CD4-positive, alpha-beta T cell treated with Interleukin-6 for 4 hours (primary cell): ENCODE results near the gene CTNNA3.

ENCODE experiments used
- DNase-seq: peaks from one replicate; pipeline ENCODE4 v3.0.0-alpha.2; 2020; ENCODE audit warnings: mixed read lengths

CTNNA3 gene

DNA sequence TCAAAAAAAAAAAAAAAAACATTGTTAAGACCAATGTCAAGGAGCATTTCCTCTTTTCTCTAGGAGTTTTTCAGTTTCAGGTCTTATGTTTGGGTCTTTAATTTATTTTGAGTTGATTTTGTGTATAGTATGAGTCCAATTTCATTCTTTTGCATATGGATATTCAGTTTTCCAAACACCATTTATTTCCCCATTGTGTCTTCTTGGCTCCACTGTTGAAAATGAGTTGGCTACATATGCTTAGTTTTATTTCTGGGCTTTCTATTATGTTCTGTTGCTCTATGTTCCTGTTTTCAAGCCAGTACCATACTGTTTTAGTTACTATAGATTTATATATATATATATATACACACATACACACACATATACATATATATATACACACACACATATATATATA, 1506.7 kb downstream of the CTNNA3 start:
- no peak for DNase-seq

DNA sequence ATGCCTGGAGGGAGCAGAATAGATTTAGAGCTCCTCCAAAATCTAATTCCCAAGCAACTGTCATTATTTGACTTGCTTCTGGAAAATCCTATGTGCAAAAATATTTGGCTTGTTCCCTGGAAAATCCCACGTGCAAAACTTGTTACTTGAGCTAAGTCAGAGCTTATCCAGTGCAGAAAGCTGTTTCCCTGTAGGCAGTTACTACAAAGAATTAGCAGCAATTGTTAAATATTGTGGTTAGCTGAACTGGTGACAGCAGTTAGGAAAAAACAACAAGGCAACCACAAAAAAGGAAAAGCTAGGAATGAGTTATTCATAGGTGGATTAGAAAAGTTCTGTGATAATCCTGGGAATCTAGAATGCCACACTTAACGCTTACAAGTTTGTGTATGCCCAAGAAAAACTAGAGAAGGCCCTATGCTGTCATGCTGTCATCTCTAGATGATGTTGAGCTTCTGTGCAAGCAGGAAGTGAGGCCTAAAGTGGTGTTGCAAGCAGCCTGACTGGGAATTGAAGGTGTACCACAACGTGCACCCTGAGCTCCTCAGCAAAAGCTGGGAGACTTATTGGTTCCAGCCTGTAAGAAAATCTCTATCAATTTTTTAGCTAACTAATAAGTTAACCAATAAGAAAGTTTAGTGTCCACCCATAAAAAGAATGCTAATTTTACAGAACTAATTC, 1508.8 kb downstream of the CTNNA3 start:
- no peak for DNase-seq

DNA sequence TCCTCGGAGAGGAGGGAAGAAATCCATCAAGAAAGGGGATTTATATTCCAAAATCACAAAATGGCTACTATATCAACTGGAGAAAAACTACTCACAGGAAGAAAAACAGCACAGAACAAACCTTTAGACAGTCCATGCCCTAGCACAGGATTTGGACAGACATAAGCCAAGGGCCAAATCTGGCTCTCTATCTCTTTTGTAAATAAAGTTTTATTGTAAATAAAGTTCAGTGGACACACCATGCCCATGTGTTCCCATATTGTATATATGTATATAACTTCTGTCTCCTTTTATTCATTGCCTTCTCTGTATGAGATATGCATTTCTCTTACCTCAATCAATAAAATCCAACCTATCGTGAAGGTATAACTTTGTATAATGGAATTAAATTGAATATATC, 1513.0 kb downstream of the CTNNA3 start:
- no peak for DNase-seq

DNA sequence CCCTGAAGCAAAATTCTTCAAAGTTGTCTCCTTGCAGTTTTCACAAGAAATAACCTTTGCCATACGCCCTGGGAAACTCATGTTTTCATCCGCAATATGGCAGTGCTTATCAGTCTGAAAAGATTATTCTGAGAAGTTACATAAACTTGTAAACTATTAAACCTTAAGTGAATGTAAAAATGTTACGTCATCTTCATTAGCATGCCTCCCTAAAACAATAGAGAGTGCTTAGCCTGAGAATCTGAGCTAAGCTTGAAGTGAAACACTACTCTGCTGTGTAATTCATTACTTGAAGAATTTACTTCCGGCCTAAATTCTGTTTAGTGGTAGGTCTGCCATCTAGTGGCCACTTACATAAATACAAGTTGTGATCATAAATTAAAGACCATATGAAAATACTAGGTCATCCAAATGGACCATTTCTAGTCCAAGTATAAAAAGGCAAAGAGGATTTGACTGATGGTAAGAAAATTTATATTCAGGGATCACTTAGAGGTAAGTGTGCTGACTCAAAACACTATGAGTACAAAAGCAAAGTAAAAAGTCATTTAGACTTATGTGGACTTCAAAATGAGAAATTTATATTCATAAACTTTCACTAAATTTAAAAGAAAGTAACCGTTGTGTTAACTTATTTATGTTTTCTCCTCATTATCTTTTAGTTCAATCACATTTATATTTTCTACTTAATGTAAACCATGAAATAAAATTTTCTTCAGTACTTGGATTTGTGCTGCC, 1515.2 kb downstream of the CTNNA3 start:
- DNase-seq: no peak

DNA sequence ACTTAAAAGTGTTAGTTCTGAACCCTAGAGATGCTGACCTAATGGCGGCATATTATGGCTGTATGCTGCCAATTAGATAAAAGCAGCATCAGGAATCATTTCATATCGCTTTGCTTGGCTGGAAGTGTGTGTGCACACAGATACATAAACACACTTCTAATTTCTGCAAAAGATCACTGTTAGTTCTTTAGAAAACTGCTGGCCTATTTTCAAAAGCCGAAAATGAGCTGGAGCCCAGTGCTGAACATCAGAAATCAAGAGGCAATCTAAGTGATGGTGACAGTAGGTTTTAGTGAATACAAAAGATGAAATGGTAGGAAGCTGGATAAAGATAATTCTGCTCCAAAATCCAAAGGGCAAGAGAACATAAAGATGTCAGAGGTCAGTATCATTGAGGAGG, 1516.0 kb downstream of the CTNNA3 start:
- DNase-seq: no peak

DNA sequence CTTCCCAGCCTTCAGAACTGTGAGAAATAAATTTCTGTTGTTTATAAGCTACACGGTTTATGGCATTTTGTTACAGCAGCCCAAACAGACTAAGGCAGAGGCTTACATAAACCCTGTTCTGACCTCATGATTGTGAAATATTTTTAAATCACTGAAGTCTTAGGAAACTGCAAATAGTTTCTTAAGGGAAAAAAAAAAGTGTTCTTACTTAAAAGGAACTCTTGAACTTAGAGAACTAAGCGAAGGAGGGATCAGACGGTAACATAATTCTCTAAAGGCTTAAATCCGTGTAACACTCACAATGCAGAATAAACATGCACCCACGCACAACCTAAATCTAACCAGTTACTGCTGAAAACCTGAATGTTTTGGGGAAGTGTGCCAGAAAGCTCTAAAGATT, 1519.2 kb downstream of the CTNNA3 start:
- DNase-seq: no peak

DNA sequence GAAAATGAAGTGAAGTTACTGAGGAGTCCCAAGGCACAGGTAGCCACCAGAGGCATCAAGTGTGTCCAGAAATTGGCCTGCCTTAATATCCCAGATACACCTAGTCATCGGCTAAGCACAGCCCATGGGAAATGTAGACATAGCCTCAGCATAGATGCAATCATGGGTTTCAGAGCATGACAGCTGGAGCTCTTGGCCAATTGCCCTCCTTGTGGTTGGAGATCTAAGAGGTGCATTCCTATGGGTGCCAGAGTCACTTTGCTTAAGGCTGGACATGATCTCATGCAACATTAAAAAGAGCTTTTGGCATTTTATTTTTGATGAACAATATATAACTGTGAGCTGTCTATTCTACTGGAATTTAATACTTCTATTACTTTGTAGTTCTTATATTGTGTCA, 1528.2 kb downstream of the CTNNA3 start:
- DNase-seq: no peak

DNA sequence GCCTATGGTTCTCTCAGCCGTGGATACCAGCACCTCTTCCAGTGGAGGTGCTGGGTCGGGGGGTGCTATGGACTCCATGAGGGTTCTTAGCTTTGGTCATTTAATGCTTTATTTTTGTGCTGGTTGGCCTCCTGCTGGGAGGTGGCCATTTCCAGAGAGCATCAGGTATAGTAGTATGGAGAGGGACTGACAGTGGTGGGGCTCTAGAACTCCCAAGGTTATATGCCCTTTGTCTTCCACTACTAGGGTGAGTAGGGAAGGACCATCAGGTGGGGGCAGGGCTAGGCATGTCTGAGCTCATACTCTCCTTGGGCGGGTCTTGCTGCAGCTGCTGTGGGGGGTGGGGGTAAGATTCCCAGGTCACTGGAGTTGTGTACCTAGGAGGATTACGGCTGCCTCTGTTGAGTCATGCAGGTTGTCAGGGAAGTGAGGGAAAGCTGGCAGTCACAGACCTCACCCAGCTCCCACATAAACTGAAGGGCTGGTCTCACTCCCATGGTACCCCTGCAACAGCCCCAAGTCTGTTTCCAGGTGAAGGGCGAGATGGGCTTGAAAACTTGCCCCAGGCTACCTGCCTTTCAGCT, 1533.3 kb downstream of the CTNNA3 start:
- no peak for DNase-seq

DNA sequence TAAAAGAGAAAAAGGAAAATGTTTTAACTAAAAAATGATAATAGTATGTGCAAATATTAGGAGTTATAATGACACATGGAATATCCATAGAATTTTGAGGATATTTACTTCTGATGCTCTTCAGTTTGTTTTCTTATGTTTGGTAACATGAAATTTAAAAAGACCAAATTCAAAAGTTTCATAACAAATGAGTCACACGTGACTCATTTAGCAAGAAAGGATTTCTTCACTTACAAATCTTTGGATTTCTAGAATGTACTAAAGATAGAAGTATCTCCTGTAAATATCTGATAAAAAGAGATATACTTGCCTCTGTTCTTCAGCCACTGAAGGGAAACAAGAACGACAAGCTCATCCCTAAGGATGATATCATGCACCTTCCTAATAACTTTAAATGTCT, 1544.6 kb downstream of the CTNNA3 start:
- no peak for DNase-seq

DNA sequence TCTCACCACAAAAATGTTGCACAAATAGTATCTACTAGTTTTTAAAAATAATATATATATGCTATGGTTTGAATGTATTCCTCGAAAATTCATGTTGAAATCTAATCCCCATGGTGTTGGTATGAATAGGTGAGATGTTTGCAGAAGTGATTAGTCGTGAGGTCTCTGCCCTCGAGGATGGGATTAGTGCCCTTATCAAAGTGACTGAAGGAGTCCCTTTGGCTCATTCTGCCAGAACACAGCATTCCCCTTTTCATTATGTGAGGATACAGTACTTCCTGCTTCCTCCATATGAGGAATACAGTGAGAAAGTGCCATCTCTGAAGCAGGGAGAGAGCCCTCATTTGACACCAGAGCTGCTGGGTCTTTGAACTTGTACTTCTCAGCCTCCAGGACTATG, 1547.7 kb downstream of the CTNNA3 start:
- DNase-seq: no peak

DNA sequence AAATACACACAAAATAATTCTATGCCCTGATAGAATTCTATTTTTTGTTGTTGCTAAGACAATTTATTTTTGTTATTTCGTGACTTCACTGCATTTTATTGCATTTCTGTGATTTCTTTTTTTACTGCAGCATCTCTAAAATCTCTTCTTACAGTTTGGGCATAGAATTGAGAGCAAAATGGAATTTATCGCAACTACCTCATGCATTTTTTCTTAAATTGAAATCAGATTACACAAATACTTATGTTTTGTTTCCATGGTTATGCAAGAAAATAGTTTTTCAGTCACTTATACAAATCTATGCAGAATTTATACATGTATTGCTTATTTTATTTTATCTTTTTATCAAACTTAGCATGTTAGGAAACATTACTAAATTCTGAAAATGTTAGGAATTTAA, 1552.0 kb downstream of the CTNNA3 start:
- no peak for DNase-seq

DNA sequence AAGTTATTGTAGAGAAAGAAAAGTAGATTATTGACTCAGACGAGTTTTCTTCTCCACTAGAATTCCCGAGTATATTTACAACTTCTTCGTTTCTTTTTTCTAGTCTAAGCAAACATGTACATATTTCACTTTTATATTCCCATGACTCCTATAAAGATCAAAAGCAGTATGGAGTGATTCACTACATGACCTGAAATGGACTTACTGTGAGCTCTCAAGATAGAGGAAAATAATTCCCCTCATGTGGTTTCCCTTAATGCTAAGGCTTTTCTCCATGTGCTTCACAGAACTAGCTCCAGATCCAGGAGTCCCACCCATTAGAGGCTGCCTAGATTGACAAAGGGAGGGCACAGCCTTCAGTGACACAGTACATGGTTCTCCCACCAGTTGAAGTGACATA, 1593.2 kb downstream of the CTNNA3 start:
- DNase-seq: no peak

DNA sequence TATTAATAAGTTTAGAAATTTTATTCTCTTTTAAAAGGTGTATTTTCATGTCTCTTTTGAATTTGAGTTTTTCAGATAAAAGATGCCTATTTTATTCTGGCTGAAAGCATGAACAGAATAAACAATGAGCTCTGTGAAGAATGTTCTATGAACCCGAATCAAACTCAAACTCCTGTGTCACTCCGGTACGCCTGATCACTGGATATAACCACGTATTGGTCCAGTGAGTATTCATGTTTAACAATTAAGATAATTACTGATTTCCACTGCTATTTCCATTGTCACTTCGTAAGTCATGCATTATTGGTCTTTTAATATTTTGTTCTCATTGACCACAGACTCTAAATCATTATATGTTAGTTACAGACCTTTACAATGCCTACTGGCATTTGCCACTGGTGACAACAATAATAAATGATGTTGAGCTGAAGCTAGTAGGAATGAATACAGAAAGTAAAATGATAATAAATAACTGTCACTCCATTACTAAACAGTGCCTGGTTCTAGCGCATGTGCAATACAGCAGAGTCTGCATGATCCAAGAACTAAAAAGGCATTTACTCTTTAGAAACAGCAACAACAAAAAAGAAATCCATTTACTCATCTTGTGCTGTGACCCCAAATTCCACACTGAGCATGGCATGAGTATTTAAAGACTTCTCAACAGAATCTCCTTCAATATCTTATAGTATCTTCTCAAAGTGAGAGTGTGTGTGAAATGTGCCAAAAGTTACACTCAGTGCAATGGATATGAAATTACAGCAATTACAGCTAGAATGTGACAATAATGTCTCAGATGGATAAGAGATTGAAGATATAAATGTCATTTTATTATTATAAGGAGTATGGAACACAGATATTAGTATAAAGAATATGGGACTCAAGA, 1597.2 kb downstream of the CTNNA3 start:
- DNase-seq: no peak

DNA sequence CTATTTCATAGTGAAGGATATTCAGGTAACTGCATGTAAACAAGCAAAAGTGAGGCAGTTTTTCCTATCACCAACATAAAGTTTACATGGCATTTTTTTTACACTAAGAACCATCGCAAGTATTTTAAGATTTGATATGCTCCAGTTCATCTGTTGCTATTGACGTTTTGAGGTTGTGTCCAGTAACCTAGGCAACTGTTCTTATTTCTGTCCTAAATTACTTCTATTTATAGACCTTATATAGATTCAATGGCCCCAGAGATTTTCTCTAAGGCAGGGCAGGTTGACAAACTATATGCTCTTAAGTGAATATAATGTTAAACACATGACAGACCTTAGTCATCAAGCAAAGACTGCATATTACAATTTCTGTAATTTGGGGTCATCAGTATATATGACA, 1600.4 kb downstream of the CTNNA3 start:
- no peak for DNase-seq

DNA sequence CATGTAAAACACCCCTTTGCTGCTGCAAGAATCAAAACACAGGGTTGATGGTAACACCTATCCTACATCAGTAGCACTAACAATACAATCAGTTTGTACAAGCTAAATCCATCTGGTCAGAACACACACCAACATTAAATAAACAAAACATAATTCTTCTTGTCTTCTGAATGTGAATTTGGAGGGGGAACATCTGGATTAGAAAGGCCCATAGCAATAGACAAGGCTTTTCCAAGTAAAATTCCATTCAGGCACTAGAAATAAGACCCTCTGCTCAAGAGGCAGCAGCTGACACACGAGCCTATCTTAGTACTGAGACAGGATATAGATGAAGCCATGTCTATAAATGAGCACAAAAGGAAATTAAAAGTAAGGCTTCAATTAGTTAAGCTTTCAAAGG, 1610.1 kb downstream of the CTNNA3 start:
- DNase-seq: no peak

DNA sequence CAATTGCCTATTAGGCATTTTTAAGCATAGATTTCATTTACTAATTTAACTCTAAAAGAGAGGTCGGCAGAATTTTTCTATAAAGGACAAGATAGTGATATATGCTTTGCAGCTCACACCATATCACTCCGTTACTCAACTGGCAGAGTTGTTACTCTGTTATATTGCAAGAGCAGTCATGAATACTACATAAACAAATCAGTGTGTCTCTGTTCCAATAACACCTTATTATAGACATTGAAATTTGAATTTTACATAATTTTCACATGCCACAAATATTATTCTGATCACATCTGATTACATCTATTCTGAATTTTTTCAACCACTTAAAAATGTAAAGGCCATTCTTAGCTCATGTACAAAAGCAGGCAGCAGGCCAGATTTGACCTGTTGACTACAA, 1624.1 kb downstream of the CTNNA3 start:
- no peak for DNase-seq

DNA sequence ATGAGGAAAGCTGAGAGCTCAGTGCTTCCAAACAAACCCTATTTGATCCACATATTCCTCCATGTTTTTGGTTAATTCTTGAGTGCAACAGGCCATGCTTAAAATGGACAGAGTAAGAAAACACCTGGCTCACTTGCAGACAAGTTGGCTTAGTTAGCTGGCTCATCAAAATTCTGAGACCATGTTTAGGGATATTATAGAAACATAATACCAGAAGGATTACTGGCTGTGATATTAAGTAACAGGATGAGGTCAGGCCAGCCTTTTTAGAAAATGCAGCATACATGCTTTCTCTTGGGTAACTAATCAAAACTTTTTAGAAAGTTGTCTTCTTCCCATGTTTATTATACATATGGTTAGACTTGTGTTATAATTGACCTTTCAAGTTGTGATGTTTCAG, 1637.4 kb downstream of the CTNNA3 start:
- no peak for DNase-seq

DNA sequence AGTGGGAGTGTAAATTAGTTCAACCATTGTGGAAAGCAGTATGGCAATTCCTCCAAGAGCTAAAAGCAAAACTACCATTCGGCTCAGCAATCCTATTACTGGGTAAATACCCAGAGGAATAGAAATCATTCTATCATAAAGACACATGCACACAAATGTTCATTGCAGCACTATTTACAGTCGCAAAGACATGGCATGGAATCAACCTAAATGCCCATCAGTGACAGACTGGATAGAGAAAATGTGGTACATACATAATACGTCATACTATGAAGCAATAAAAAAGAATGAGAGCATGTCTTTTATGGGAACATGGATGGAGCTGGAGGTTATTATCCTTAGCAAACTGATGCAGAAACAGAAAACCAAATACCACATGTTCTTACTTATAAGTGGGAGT, 1646.7 kb downstream of the CTNNA3 start:
- no peak for DNase-seq

DNA sequence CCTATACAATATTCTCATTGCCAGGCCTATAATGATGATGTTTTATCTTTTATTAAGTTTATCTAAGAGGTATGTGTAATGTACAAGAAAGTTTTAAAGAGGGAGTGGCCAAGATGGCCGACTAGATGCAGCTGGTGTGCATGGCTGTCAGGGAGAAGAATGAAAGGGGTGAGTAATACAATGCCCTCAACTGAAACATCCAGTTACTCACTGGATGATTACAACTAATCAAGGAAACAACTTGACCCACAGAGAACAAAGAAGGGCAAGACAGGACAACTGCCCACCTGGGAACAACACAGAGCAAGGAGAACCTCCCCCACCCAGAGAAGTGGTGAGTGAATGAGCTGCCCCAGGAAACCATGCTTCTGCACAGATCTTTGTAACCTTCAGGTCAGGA, 1650.1 kb downstream of the CTNNA3 start:
- no peak for DNase-seq

DNA sequence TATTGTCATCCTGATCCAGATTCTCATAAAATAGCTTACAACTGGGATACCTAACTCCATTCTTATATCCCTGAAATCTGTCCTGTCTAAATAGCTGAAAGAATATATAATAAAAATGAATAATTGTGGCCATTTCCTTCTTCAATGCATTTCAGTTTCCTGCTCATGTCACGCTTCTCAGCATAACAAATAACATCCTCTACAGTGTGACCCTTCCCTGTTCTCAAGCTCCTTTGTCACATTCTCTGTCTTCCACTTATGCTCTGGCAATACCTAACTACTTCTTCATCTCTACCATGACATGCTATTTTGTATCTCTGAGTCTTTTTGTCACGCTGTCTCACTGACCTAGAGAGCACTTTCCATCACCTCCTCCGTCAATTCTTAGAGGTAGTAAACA, 1654.2 kb downstream of the CTNNA3 start:
- no peak for DNase-seq

DNA sequence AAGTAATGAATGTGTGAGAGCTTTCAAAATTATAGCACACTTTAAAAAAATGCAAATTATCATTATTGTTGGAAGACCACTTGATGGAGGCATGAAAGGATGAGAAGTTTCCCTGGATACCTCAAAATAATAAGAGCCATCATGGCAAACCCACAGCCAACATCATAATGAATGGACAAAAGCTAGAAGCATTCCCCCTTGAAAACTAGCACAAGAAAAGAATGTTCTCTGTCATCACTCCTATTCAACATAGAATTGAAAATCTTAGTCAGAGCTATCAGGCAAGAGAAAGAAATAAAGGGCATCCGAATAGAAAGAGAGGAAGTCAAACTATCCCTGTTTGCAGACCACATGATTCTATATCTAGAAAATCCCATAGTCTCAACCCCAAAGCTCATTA, 1657.4 kb downstream of the CTNNA3 start:
- no peak for DNase-seq

DNA sequence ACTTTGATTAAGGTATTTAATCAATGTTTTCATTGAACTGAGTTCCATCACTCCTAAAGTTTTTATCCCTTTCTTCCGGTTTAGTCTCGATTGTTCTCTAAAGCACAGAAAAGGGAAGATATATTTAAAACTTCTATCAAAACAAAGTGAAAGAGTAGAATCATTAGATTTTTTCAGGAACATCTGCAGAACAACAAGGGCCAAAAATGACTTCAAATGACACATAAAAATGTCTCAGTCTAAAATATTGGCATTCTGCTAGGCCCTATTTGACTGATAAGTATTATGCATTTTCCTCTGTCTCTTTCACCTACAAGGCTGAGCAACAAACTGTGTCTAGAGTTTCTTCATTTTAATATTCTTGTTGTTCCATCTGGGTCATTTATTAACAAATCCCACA, 1669.7 kb downstream of the CTNNA3 start:
- DNase-seq: no peak

DNA sequence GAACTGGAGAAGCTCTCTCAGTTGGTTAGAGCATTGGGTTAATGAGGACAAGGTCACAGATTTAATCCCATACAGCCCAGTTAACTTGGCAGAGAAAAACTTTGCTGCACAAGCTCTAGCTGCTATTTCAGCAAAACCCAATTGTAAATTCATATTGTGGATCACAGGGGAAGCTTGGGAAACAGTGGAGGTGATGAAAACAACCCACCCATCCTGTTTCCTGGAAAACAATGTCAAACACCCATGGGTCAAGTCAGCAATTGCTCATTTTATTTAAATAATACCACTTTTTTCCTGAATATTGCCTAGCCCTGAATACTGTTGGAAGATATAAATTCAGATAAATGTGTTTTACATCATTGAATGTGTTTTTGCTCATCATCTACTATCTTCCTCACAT, 1670.8 kb downstream of the CTNNA3 start:
- DNase-seq: no peak

DNA sequence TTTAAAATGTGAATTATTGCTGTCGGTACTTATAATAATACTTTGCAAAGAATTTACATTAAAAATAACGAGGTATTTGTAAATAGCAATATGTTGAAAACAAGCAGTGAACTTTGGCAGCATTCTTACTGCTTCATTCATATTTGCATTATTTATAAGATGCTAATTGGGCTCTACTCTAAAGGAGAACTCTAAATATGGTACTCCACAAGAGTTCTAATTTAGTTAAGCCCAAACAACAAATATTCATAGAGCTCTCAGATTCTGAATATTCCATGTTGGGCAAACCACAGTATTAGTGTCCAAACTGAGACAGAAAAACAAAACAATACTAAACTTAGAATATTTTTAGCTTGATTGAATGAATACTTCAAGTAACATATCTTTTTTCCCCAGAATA, 1674.6 kb downstream of the CTNNA3 start:
- DNase-seq: no peak
